ENCODE measurements around the gene MGMT.

DNA sequence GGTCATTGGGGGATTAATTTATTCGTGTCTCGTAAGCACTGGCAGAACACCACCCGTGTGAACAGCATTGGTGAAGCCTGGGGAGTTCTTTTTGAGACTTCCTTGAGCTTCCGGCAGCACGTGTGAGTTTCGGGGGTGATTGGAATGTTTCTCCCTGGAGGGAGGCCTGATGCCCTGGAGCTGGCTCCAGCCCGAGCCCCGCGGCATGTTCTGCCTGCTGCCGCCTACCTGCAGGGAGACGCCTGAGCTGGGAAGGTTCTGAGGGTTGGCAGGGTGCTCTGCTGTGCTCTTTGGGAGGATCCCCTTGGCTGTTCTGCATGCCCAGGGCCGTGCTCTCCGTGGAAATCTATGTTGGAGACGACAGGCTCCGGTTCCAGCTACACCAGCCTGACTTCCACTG, 159.3 kb downstream of the MGMT start:
- no peak for TF ChIP-seq ZNF274 (IDR thresholded peaks at IDR 0.05; ENCODE audit: low read depth, low read length)
- TF ChIP-seq YY1 (IDR thresholded peaks at IDR 0.05; ENCODE audit: insufficient read depth, insufficient read length), result no peak
- no peak for TF ChIP-seq SUZ12 (IDR thresholded peaks at IDR 0.05; ENCODE audit: extremely low read depth, insufficient read depth, insufficient read length)
